NK-92 (cell line): Measurements from ENCODE around the gene MAPKBP1.

ENCODE experiments used
- DNase-seq: peaks from one replicate; lab custom pipeline; 2025; ENCODE audit not compliant: unreplicated experiment; lab: John Stamatoyannopoulos, UW

Gene MAPKBP1

GRCh38 chr15:41782371-41783282 lies 8.3 kb downstream of the MAPKBP1 start:
- no peak for DNase-seq

- DNase-seq: no peak
Observed at GRCh38 chr15:41783296-41783695, 9.0 kb downstream of the MAPKBP1 start.

DNA sequence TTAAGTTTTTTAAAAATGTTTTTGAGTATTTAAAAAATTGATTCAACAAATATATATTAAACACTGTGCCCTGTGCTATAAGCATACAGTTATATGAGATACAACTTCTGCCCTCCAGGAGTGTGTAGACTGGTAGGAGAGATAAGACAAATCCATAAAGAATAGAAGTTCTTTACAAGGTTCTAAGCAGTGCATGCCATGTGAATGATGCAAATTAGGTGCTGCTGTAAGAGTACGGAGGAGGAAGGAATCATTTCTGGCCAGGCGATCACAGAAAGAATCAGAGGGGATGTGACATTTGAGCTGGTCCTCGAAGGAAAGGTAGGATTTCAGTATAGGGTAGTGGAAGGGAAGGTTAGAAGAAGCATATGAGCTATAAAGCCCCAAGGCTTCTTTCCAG lies 14.0 kb downstream of the MAPKBP1 start:
- no peak for DNase-seq

DNA sequence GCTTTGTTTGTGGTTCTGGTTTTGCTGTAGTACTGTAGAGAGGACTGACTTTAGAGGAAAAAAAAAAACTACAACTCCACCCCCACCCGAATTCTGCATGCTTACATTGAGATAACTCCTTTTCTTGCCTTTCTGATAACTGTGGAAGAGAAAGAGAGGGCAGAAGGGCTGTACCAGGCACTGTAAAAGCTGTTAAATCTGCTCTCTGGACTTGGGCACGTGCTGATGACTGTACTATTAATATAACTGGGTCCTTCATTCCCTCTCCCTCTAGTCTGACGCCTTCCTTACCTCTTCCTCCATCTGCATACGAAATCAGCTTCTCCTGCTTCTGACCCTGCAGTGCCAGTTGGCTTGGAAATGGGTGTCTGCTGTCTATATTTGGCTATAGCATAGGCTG lies 15.0 kb downstream of the MAPKBP1 start:
- no peak for DNase-seq

DNA sequence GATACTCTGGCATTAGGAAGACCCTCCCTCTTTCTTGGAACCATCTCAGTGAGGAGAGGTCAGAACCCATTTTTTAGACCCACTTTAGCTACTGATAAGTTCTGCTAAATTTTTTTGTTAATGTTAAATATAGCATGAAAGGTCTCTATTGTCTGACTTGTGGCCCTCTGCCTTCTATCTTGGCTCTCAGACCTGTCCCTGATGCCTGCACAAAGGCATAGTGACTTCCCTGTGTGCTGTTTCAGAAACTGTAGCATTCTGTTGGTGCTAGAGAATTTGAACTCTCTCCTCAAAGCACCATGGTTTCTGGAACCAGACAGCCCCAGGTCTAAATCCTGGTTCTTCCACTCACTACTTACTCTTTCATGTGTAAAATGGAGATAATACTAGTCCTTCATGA lies 15.4 kb downstream of the MAPKBP1 start:
- DNase-seq: no peak

GRCh38 chr15:41790169-41790568 lies 15.9 kb downstream of the MAPKBP1 start:
- no peak for DNase-seq

DNA sequence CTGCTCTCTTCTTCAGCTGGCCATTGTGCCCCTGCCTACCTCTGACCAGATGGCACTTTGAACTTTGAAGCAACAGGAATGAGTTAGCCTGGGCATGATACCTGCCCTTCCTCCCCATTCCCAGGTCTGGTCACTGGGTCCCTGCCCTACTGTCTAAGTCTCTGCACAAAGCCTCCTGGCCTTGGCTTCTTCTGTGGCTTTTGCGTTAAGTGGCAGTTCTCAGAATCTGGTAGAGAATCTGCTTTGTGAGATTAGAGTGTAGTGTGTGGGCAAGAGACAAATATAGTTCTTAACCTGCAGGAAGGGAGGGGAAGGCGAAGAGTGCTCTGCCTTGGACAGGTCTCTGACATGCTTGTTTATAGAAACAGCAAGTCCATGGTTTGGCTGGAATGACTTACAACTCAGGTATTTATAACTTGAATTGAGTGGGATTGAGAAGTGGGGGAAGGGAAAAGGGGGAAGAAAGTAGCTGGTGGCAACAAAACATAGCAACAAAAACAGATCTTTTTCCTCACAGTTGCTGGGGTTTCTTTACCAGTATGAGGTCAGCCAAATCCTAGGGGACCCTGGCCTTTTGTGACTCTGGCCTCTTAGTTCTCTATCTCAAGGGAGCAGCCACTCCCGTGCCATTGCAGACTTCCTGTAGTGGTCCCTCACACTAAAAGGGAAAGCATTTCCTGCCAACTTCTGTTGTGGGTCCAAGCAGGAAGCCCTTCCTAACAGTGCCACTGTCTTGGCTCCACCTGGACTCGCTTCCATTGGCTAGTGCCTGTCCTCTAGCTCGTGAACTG lies 16.7 kb downstream of the MAPKBP1 start:
- no peak for DNase-seq

DNA sequence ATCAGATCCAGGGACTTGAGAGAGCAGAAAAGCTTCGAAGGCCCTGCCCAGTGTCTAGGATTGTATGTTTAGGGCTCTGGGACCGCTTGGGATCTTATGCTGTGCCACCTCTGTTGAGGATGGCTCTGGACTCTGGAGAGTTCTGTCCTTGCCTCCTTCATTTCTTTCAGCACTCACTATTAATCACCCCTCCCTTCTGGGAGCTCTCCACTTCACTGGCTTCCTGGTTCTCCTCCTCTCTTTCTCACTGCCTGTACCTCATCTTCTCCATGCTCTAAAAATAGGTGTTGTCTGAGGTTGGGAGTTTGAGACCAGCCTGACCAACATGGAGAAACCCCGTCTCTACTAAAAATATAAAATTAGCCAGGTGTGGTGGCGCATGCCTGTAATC lies 17.3 kb downstream of the MAPKBP1 start:
- DNase-seq: no peak

GRCh38 chr15:41792000-41792637 lies 17.8 kb downstream of the MAPKBP1 start:
- no peak for DNase-seq

- no peak for DNase-seq
Observed at GRCh38 chr15:41794081-41794480, 19.8 kb downstream of the MAPKBP1 start.

- no peak for DNase-seq
Observed at GRCh38 chr15:41795996-41796856, 21.9 kb downstream of the MAPKBP1 start.

- no peak for DNase-seq
Observed at GRCh38 chr15:41797201-41797944, 23.1 kb downstream of the MAPKBP1 start.

DNA sequence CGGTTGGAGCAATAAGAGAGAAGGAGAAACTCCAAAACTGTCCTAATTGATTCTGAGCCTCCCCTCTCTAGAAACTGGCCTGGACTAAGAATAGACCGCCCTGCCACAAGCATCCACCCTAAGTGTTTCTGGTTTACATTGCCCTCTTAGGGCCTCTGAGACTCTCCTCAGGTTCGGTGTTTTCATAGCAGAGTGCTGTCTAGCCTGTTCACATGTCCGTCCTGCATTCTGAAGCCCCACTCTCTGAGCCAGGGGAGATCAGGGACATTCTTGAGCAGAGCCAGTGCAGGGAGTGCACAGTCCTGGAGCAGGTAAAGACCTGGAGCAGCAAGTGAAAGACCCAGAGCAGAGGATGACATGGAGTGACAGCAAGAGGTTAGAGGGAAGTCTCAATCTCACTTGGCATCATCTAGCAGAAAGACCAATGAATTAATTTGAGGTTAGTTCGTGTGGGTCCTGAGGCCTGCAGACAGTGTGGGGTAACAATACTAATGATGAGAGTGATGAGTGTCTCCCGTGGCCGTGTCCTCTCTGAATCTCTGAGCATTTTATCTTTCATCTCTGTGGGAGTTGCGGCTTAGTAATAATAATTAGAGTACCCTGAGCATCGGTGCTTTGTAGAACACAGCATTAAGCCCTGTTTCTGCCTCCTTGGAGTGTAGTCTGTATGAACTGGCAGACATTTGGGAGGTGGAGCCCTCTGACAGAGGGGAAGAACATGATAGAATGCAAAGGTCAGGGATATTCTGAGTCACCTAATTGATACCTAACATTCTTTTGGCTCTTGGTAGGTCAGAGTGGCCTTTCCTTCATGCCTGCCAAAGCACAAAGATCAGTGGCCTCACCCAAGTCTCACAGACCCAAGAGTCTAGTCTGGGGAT lies 24.6 kb downstream of the MAPKBP1 start:
- DNase-seq: no peak

GRCh38 chr15:41799488-41799805 lies 25.2 kb downstream of the MAPKBP1 start:
- no peak for DNase-seq

- DNase-seq: no peak
Observed at GRCh38 chr15:41801185-41801584, 26.9 kb downstream of the MAPKBP1 start.

DNA sequence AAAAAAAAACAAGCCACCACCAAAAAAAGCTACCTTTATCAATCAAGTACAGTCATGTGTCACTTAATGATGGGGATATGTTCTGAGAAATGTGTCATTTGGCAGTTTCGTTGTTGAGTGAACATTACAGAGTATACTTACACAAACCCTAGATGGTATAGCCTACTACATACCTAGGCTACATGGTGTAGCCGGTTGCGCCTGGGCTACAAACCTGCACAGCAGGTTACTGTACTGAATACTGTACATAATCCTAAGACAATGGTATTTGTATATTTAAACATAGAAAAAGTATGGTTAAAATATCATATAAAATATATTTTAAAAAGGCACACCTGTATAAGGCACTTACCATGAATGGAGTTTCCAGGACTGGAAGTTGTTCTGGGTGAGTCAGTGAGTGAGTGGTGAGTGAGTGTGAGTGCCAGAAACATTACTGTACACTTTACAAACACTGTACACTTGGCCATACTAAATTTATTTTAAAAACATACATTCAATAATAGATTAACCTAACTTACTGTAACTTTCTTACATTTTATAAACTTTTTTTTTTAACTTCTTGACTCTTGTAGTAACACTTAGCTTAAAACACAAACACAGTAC lies 27.7 kb downstream of the MAPKBP1 start:
- no peak for DNase-seq

DNA sequence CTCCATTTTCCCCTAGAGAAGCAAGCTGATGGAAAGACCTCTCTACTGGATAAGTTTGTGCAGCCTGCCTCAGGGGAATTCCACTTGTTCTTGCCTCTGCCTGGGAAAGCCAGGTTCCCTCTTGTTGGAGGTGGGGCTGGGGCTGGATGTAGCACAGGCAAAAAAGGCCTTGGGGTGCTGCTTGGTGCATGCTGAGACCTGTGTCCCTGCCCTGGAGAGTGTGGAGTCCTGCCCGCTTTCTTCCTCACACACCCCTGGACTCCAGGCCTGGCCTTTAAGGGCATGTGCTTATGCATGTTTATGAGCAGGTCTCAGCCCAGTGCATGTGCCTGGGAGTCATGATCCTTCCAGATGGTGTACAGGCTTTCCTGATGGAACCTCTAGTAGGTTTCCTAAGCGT lies 30.1 kb downstream of the MAPKBP1 start:
- no peak for DNase-seq

DNA sequence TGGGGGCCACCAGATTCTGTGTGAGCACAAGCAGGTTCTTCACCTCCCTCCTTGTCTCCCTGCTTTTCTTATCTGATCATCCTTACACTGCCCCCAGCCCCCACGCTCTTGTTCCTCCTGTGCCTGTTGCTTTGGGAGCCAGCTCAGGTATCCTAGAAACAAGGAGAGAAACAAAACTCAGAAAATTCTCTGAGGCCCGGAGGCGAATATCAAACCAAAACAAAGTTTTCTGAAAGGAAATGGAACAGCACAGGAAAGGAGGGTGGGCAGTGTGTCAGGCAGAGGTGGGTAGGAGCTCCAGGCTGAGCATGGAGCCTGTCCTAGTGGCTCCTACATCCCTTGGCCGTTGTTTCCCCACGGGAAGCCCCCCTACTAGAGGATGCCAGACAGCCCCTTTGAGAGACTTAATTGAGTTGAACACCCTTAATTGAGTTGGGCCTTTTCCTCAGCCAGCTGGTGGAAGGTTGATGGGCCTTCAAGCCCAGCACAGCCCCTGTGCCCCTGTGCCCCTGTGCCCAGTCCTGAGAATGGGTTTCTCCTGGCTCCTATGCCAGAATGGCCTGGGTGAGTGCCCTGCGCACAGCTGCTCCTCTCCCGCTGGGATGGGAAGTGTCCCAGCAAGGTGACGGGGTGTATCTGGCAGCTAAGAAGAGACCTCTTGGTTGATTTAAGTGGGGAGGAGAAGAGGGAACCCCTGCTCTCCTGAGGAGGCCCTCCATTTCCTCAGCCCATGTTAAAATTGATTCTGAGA lies 30.8 kb downstream of the MAPKBP1 start:
- DNase-seq: no peak
